ENCODE results near the gene CNRIP1. TPM values are rescaled to one million over a fixed set of nuclear protein-coding genes. Genes with fewer than 3 reads are reported as not detected.

CNRIP1 gene
- polyA plus RNA-seq, 2 of the 4 experiments (the other 2 are of a cell fraction): 0.93 to 2.9 TPM

DNA sequence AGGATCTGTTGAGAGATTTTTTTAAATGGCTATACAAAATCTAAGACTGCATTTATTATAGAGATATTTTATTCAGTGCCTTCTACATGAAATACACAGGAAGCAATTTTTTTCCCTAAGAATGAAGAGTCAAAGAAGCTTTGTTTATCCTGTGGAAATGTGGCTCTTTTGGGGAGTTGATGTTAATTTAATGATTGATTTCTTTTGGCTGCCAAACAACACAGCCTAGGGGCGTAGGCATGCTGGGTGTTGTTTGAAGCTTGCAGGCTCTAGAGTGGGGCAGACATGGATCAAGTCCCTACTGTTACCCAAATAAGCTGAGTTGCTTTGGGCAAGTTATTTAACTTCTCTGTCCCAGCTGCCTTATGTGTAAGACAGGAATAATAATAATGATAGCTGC is 24.3 kb upstream of the CNRIP1 start:
- POLR2A ChIA-PET: no interaction called here

DNA sequence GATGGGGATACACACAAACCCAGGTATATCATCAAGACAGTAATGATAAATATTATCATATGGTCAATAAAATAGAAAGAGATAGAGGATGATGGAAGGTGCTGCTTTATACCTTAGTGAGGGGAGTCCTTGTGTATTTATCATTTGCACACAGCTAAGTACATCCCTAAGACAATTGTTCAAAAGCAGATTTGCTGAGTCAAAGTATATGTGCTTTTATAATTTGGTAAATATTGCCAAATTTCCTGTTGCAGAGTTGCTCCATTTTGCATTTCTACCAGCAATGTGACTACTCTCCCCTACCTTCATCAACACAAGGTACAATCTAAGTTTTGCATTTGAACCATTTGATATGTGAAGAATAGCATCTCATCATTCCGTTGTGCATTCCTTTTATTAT is 22.7 kb upstream of the CNRIP1 start:
- DNase-seq (ENCODE audit: low read depth in 1 of 2, low spot score in 1 of 2): no peak
- peak; percentile 86 for FAIRE-seq
- ChIA-PET CTCF (interaction anchor here (0.6 kb wide), 1 partner anchor 159 kb away, joined by 3 read pairs; no protein-coding TSS in a partner anchor), POLR2A (no interaction called here)
- TF ChIP-seq MAFK (IDR thresholded peaks at IDR 0.05; ENCODE audit: partially characterized antibody) (peak; percentile 36), RNF2 (IDR thresholded peaks at IDR 0.05; ENCODE audit: borderline replicate concordance, low read depth) (no peak)
- no peak overlapping the region for H3K4me3 ChIP-seq
- no peaks in the 10 kb centered on the region for H3K9me3 ChIP-seq
- H3K4me1 ChIP-seq: no peaks in the 10 kb centered on the region
- no peak for ATAC-seq
- 58% methylated on average over 1 of the region's 1 CpG for WGBS (ENCODE audit: missing lambda C conversion rate)
- no peak overlapping the region for H3K27ac ChIP-seq
- no peak overlapping the region for H3K4me2 ChIP-seq

More for the DNA sequence above, 24.3 kb upstream of the CNRIP1 start:
- Histone ChIP-seq H3K4me1 (no peaks in the 10 kb centered on the region), H3K9me3 (no peaks in the 10 kb centered on the region), H3K4me2 (no peak overlapping the region), H3K4me3 (no peak overlapping the region), H3K27ac (no peak overlapping the region)
- 11% methylated on average over 1 of the region's 1 CpG for WGBS (ENCODE audit: missing lambda C conversion rate)
- ATAC-seq (no peak), FAIRE-seq (no peak), DNase-seq (ENCODE audit: low read depth in 1 of 2, low spot score in 1 of 2) (no peak)
- no peak for TF ChIP-seq REST (IDR thresholded peaks at IDR 0.05)
- CTCF ChIA-PET: interaction anchor here (1.1 to 1.7 kb wide), 5 partner anchors 12 to 97 kb away, joined by 3 to 7 read pairs (median 3); partner anchors contain the start of gene CNRIP1

GRCh38 chr2:68341583-68341982 is 21.8 kb upstream of the CNRIP1 start:
- ATAC-seq: no peak
- TF ChIP-seq POLR2A (IDR thresholded peaks at IDR 0.05; ENCODE audit: low read length) (no peak), RCOR1 (IDR thresholded peaks at IDR 0.05; ENCODE audit: low read depth, low read length) (no peak), CHD2 (IDR thresholded peaks at IDR 0.05; ENCODE audit: low read length, partially characterized antibody) (no peak), FOSL2 (IDR thresholded peaks at IDR 0.05) (no peak), FOSL2 (CRISPR knock-in tag; IDR thresholded peaks at IDR 0.05) (no peak), HDAC2 (IDR thresholded peaks at IDR 0.05) (no peak), HEYL (CRISPR knock-in tag; IDR thresholded peaks at IDR 0.05) (no peak), HES2 (IDR thresholded peaks at IDR 0.05) (no peak), CBX2 (IDR thresholded peaks at IDR 0.05; ENCODE audit: borderline replicate concordance, low read depth) (no peak), CHD4 (IDR thresholded peaks at IDR 0.05; ENCODE audit: borderline replicate concordance) (no peak), FOSB (CRISPR knock-in tag; IDR thresholded peaks at IDR 0.05) (no peak), ZFP36 (IDR thresholded peaks at IDR 0.05; ENCODE audit: borderline replicate concordance, partially characterized antibody) (no peak), KDM5A (IDR thresholded peaks at IDR 0.05) (no peak), CBX8 (IDR thresholded peaks at IDR 0.05) (no peak), RFX5 (IDR thresholded peaks at IDR 0.05) (no peak), NFE2L2 (conservative IDR thresholded peaks at IDR 0.05; ENCODE audit: low read length) (no peak), ZSCAN20 (CRISPR knock-in tag; IDR thresholded peaks at IDR 0.05) (no peak)

GRCh38 chr2:68341062-68341329 is 21.2 kb upstream of the CNRIP1 start:
- POLR2A ChIA-PET: no interaction called here
- TF ChIP-seq CHD2 (IDR thresholded peaks at IDR 0.05; ENCODE audit: low read length, partially characterized antibody) (no peak), RFX5 (IDR thresholded peaks at IDR 0.05) (no peak), HOXA7 (CRISPR knock-in tag; IDR thresholded peaks at IDR 0.05) (no peak), ZC3H11A (IDR thresholded peaks at IDR 0.05) (no peak), NPAS2 (CRISPR knock-in tag; IDR thresholded peaks at IDR 0.05; ENCODE audit: borderline replicate concordance) (no peak), RARB (CRISPR knock-in tag; IDR thresholded peaks at IDR 0.05) (no peak), CBX8 (IDR thresholded peaks at IDR 0.05) (no peak), FOXS1 (CRISPR knock-in tag; IDR thresholded peaks at IDR 0.05) (no peak), SREBF2 (IDR thresholded peaks at IDR 0.05) (no peak), MAFK (IDR thresholded peaks at IDR 0.05; ENCODE audit: partially characterized antibody) (no peak), EP300 (IDR thresholded peaks at IDR 0.05) (no peak), USF2 (IDR thresholded peaks at IDR 0.05) (no peak), PHF8 (IDR thresholded peaks at IDR 0.05; ENCODE audit: borderline replicate concordance, low read depth) (no peak)
- 93% methylated on average over 3 of the region's 3 CpGs for whole genome bisulfite sequencing (ENCODE audit: missing lambda C conversion rate)
- H3K4me3 ChIP-seq: no peak overlapping the region
- no peak overlapping the region for H3K27ac ChIP-seq
- no peaks in the 10 kb centered on the region for H3K9me3 ChIP-seq
- CTCF ChIA-PET: no interaction called here
- FAIRE-seq (no peak), ATAC-seq (no peak), DNase-seq (ENCODE audit: low read depth in 1 of 2, low spot score in 1 of 2) (no peak)
- no peak overlapping the region for H3K4me2 ChIP-seq
- H3K4me1 ChIP-seq: no peaks in the 10 kb centered on the region

More at GRCh38 chr2:68341583-68341982, 21.8 kb upstream of the CNRIP1 start:
- H3K4me2 ChIP-seq: no peak overlapping the region
- WGBS (ENCODE audit: missing lambda C conversion rate): 19% methylated on average over 4 of the region's 4 CpGs
- no peak for DNase-seq (ENCODE audit: low read depth in 1 of 2, low spot score in 1 of 2)
- CTCF ChIA-PET: no interaction called here
- no peaks in the 10 kb centered on the region for H3K4me1 ChIP-seq
- H3K4me3 ChIP-seq: no peak overlapping the region
- no peaks in the 10 kb centered on the region for H3K9me3 ChIP-seq
- no peak for FAIRE-seq
- H3K27ac ChIP-seq: no peak overlapping the region
- POLR2A ChIA-PET: no interaction called here

Data from A549 (cell line).